ENCODE measurements around the gene COG7. TPM values are rescaled to one million over a fixed set of nuclear protein-coding genes. Genes with fewer than 3 reads are reported as not detected.
"Not testable (repeated sequence)": the region's sequence is repeated elsewhere in the genome, so short reads cannot be mapped to it uniquely, and the experiment has no call there.

The COG7 gene
- total and polyA plus RNA-seq, 5 experiments from 2014 or later = 8.4 to 26.2 (median 10.9) TPM

DNA sequence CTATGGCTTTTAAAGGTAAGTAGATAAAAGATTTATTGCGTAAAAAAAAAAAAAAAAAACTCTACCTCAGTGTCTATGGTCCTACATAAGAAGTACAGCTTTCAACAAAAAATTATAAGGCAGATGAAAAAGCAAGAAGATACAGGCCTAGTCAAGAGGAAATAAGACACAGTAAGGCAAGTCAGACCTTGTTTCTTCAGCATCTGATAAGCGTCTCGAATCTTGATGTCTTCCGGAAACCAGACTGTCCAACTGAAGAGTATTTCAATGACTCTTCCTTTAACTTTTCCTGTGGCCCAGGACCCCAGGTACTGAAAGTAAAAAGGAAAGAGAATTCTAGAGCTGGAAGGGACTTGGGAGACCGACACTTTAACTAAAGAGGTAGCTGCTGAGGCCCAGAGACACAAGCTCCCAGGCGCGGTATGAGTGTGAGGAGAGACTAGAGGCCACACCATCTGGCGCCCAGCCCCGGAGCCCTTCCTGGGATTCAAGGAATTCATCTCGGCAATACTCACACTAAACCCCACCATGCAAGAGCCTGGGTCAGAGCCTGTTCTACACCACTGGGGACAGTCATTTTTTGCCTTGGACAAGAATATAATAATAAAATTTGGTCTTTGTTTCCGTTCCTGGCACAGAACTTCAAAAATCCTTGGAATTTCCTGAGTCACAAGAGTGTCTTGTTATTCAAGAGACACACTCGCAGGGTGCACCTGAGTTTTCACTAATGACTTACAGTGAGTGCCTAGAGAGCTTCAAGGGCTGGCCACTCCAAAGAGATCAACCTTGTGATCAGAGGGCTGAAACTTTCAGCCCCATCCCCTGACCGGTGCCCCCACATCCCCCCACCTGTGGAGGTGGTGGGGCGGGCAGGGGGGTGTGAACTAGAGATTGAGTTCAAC lies 38.8 kb upstream of the COG7 start:
- POLR2A ChIA-PET = interaction anchor here (0.7 kb wide), 3 partner anchors 20 to 1058 kb away, joined by 3 to 7 read pairs (median 5); no protein-coding TSS in a partner anchor
- DNase-seq (no peak), ATAC-seq (no peak)
- no peak overlapping the region for H3K4me3 Mint-ChIP-seq
- H3K9me3 Mint-ChIP-seq = no peaks in the 10 kb centered on the region
- H3K4me1 Mint-ChIP-seq = peaks cover 0 to 5% (median 2%) of the 10 kb centered on the region in 4 donors
- H3K27me3 Mint-ChIP-seq = no peaks in the 10 kb centered on the region
- peaks cover 0 to 90% (median 15%) of the 10 kb centered on the region in 3 donors for H3K36me3 Mint-ChIP-seq
- H3K27ac Mint-ChIP-seq = peak overlapping the region in 2 of 10 donors; percentile 18 to 67

DNA sequence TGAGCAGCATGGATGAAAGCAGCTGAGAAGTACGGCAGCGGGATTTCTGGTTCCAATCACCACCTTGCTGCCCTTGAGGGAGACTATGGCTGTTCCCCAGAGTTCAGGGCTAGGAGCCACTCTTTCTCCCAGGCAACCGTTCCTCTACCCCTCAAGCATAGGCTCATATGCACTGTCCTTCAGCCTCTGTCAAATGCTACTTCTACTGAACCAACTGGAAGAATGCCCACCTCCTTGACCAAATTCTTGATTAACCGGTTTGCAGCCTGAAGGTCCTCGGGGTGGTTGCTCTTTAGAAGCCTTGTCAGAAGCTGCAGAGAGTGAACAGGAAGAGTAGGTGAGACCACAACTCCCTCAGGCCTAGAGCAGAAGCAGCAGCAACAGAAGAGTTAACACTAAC lies 33.5 kb upstream of the COG7 start:
- DNase-seq (no peak), ATAC-seq (no peak)
- POLR2A ChIA-PET = no interaction called here
- Mint-ChIP-seq H3K36me3 (peaks cover 0 to 94% (median 39%) of the 10 kb centered on the region in 3 donors), H3K4me1 (peaks cover 0 to 6% (median 2%) of the 10 kb centered on the region in 4 donors), H3K4me3 (no peak overlapping the region), H3K27ac (peak overlapping the region in 2 of 10 donors; percentile 40 to 56), H3K27me3 (no peaks in the 10 kb centered on the region), H3K9me3 (no peaks in the 10 kb centered on the region)

DNA sequence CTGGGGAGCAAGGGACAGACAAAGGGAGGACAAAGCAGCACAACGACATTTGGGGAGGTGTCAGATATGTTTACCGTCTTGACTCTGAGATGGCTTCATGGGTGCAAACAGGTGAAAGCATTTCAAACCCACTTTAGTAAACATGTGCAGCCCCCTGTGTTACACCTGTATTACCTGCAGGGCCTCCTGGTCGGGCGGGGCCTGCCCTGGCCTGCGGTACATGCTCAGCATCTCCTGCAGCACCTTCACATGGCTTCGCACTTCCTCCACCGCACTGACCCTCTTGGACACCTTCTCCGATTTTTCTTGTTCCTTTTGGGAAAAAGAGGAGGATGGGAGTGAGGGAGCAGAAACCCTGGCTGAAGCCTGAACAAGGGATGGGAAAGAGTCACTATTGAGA lies 32.9 kb upstream of the COG7 start:
- POLR2A ChIA-PET = no interaction called here
- DNase-seq = no peak
- no peak for ATAC-seq
- peaks cover 0 to 6% (median 2%) of the 10 kb centered on the region in 4 donors for H3K4me1 Mint-ChIP-seq
- H3K27ac Mint-ChIP-seq = peak overlapping the region in 3 of 10 donors; percentile 6 to 36 (median 11)
- H3K36me3 Mint-ChIP-seq = peaks cover 0 to 94% (median 35%) of the 10 kb centered on the region in 3 donors
- no peaks in the 10 kb centered on the region for H3K27me3 Mint-ChIP-seq
- H3K9me3 Mint-ChIP-seq = no peaks in the 10 kb centered on the region
- H3K4me3 Mint-ChIP-seq = no peak overlapping the region

- peaks cover 0 to 6% (median 2%) of the 10 kb centered on the region in 4 donors for H3K4me1 Mint-ChIP-seq
- no peaks in the 10 kb centered on the region for H3K9me3 Mint-ChIP-seq
- DNase-seq = no peak
- no peak overlapping the region for H3K4me3 Mint-ChIP-seq
- H3K36me3 Mint-ChIP-seq = peaks cover 0 to 94% (median 36%) of the 10 kb centered on the region in 3 donors
- H3K27me3 Mint-ChIP-seq = no peaks in the 10 kb centered on the region
- POLR2A ChIA-PET = no interaction called here
- peak overlapping the region in 3 of 10 donors; percentile 60 to 99 (median 60) for H3K27ac Mint-ChIP-seq
- no peak for ATAC-seq
Observed at GRCh38 chr16:23485257-23485614, 32.2 kb upstream of the COG7 start.

- ATAC-seq (no peak), DNase-seq (no peak)
- peak overlapping the region in 1 of 10 donors; percentile 18 for H3K4me3 Mint-ChIP-seq
- peak overlapping the region in 3 of 10 donors; percentile 60 to 99 (median 60) for H3K27ac Mint-ChIP-seq
- H3K36me3 Mint-ChIP-seq = peaks cover 0 to 94% (median 41%) of the 10 kb centered on the region in 3 donors
- H3K9me3 Mint-ChIP-seq = no peaks in the 10 kb centered on the region
- POLR2A ChIA-PET = interaction anchor here (0.7 kb wide), 1 partner anchor 45 kb away, joined by 3 read pairs; no protein-coding TSS in a partner anchor
- no peaks in the 10 kb centered on the region for H3K27me3 Mint-ChIP-seq
- peaks cover 0 to 6% (median 2%) of the 10 kb centered on the region in 4 donors for H3K4me1 Mint-ChIP-seq
Observed at GRCh38 chr16:23484510-23485256, 31.7 kb upstream of the COG7 start.

- ATAC-seq, H3K4me1 Mint-ChIP-seq, POLR2A ChIA-PET, H3K27me3 Mint-ChIP-seq, H3K9me3 Mint-ChIP-seq: not testable (repeated sequence)
- DNase-seq = peak in 1 of 10 donors; percentile 48
- Mint-ChIP-seq H3K27ac (peak overlapping the region in 5 of 10 donors; percentile 32 to 99 (median 43)), H3K36me3 (peaks cover 0 to 99% (median 47%) of the 10 kb centered on the region in 3 donors), H3K4me3 (peak overlapping the region in 1 of 10 donors; percentile 82)
Observed at GRCh38 chr16:23483492-23483891, 30.5 kb upstream of the COG7 start.

- peak; percentile 33 to 58 for ATAC-seq
- peak in 4 of 10 donors; percentile 8 to 61 (median 23) for DNase-seq
- peak overlapping the region in 2 of 10 donors; percentile 47 to 82 for H3K4me3 Mint-ChIP-seq
- H3K4me1 Mint-ChIP-seq = peaks cover 0 to 6% (median 2%) of the 10 kb centered on the region in 4 donors
- H3K27me3 Mint-ChIP-seq = no peaks in the 10 kb centered on the region
- POLR2A ChIA-PET = no interaction called here
- no peaks in the 10 kb centered on the region for H3K9me3 Mint-ChIP-seq
- peaks cover 0 to 99% (median 51%) of the 10 kb centered on the region in 3 donors for H3K36me3 Mint-ChIP-seq
- H3K27ac Mint-ChIP-seq = peak overlapping the region in 8 of 10 donors; percentile 19 to 99 (median 63)
Observed at GRCh38 chr16:23482778-23483177, 29.8 kb upstream of the COG7 start.

GRCh38 chr16:23480257-23480656 lies 27.3 kb upstream of the COG7 start:
- Mint-ChIP-seq H3K27me3 (no peaks in the 10 kb centered on the region), H3K27ac (peak overlapping the region in 1 of 10 donors; percentile 25), H3K9me3 (no peaks in the 10 kb centered on the region), H3K4me3 (no peak overlapping the region), H3K4me1 (peaks cover 0 to 3% (median 1%) of the 10 kb centered on the region in 4 donors), H3K36me3 (peaks cover 0 to 99% (median 42%) of the 10 kb centered on the region in 3 donors)
- ATAC-seq (no peak), DNase-seq (no peak)
- POLR2A ChIA-PET = no interaction called here

GRCh38 chr16:23479138-23479537 lies 26.1 kb upstream of the COG7 start:
- H3K36me3 Mint-ChIP-seq = peaks cover 0 to 99% (median 31%) of the 10 kb centered on the region in 3 donors
- peak overlapping the region in 2 of 10 donors; percentile 25 to 71 for H3K27ac Mint-ChIP-seq
- POLR2A ChIA-PET = interaction anchor here (0.5 kb wide), 1 partner anchor 23 kb away, joined by 3 read pairs; no protein-coding TSS in a partner anchor

DNA sequence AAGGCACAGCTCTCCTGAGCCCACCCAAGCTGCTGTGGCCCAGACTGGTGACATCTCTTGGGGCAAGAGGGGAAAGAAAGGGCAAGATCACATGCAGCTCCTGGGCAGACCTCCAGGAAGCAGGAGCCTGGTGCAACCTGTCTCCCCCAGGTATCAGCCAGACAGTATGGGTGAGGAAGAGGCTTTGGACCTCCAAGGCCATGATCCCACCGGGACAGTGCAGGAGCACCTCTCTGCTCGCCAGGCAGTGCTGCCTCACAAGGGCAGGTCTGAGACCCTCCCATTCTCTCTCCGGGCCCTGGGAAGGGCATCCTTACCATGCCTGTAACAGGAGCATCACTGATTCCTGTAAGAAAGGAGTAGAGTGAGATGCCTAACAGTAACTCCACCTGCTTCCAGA lies 25.6 kb upstream of the COG7 start:
- DNase-seq (no peak), ATAC-seq (no peak)
- H3K9me3 Mint-ChIP-seq = no peaks in the 10 kb centered on the region
- POLR2A ChIA-PET = interaction anchor here (0.5 kb wide), 1 partner anchor 22 kb away, joined by 3 read pairs; no protein-coding TSS in a partner anchor
- peak overlapping the region in 2 of 10 donors; percentile 62 to 72 for H3K27ac Mint-ChIP-seq
- no peak overlapping the region for H3K4me3 Mint-ChIP-seq
- peaks cover 0 to 3% (median 1%) of the 10 kb centered on the region in 4 donors for H3K4me1 Mint-ChIP-seq
- peaks cover 0 to 99% (median 31%) of the 10 kb centered on the region in 3 donors for H3K36me3 Mint-ChIP-seq
- no peaks in the 10 kb centered on the region for H3K27me3 Mint-ChIP-seq

More at GRCh38 chr16:23479138-23479537, 26.1 kb upstream of the COG7 start:
- Mint-ChIP-seq H3K27me3 (no peaks in the 10 kb centered on the region), H3K9me3 (no peaks in the 10 kb centered on the region), H3K4me3 (no peak overlapping the region), H3K4me1 (peaks cover 0 to 3% (median 1%) of the 10 kb centered on the region in 4 donors)
- ATAC-seq = no peak
- no peak for DNase-seq

DNA sequence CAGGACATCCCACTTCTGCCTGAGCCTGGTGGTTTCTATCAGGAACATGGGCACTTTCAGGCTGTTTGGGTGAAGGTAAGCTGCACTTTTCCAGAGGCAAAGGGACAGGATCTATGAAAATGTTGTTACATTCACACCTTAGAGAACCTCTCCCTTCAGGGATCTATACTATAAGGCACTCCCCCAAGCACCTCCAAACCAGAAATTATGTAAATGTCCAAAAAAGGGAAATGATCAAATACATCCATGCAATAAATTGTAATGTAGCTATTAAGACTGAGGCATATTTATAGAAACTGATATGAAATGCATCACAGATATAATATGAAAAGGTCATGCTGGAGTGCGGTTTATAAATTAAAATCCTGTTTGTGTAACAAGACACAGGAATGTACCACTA lies 23.3 kb upstream of the COG7 start:
- POLR2A ChIA-PET = no interaction called here
- Mint-ChIP-seq H3K27me3 (no peaks in the 10 kb centered on the region), H3K4me3 (no peak overlapping the region), H3K4me1 (no peaks in the 10 kb centered on the region), H3K9me3 (no peaks in the 10 kb centered on the region), H3K36me3 (peaks cover 0 to 84% (median 20%) of the 10 kb centered on the region in 3 donors), H3K27ac (peak overlapping the region in 1 of 10 donors; percentile 39)
- DNase-seq (no peak), ATAC-seq (no peak)

DNA sequence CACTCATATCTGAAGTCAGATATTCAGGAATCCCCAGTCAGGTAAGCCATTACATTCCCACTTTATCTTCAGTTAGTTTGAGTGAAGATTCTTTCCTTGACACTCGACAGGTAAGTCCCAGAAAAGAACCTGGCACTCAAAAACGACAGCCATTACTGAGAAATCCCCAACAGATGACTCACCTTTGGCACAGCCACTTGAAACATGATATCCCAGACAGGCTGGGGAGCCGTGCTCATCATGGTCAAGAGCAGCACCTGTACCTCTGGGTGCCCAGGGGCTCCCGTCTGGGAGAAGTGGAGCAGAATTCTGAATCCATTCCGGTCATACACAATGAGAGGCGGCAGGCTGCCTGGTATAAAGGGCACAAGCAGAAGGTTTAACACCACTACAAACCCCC lies 16.8 kb upstream of the COG7 start:
- no peak for DNase-seq
- ATAC-seq = no peak
- H3K27ac Mint-ChIP-seq = peak overlapping the region in 2 of 10 donors; percentile 17 to 57
- peaks cover 0 to 2% (median 0%) of the 10 kb centered on the region in 4 donors for H3K4me1 Mint-ChIP-seq
- no peaks in the 10 kb centered on the region for H3K27me3 Mint-ChIP-seq
- POLR2A ChIA-PET = no interaction called here
- H3K9me3 Mint-ChIP-seq = no peaks in the 10 kb centered on the region
- H3K36me3 Mint-ChIP-seq = peaks cover 0 to 78% (median 8%) of the 10 kb centered on the region in 3 donors
- H3K4me3 Mint-ChIP-seq = no peak overlapping the region

Measured in naive thymus-derived CD8-positive, alpha-beta T cell (primary cell).